WTC11 (cell line): Measurements from ENCODE around the gene KCNK4. TPM values are rescaled to one million over a fixed set of nuclear protein-coding genes. Genes with fewer than 3 reads are reported as not detected.

Experiments used
- ATAC-seq: fragments of 200-7000 bp; cut with Tn5 transposase; 2 replicates; pipeline ENCODE4 v1.10.0; 2021; ENCODE audit warnings: mild to moderate bottlenecking, moderate library complexity
- CTCF ChIA-PET: fragments of 300-600 bp; sonication (Branson Sonifier 250); formaldehyde crosslinking; loops from one replicate; lab custom pipeline; 2021; ENCODE audit warnings: antibody characterized with exemption; lab: Charles Lee
- POLR2A ChIA-PET: fragments of 350-600 bp; sonication (Branson Sonifier 250); formaldehyde crosslinking; loops from one replicate; lab custom pipeline; 2021; ENCODE audit warnings: antibody characterized with exemption; lab: Charles Lee
- DNase-seq: peaks from one replicate; pipeline ENCODE4 v3.0.0; 2021; ENCODE audit warnings: low spot score
- H3K27ac Mint-ChIP-seq: 2 replicates; pipeline ENCODE4 v1.8.0; 2021; ENCODE audit warnings: mixed read lengths
- H3K27me3 Mint-ChIP-seq: 2 replicates; pipeline ENCODE4 v1.8.0; 2021; ENCODE audit warnings: low read depth, mild to moderate bottlenecking, moderate library complexity, mixed read lengths
- H3K36me3 Mint-ChIP-seq: 2 replicates; pipeline ENCODE4 v1.8.0; 2021; ENCODE audit warnings: mixed read lengths
- H3K4me1 Mint-ChIP-seq: 2 replicates; pipeline ENCODE4 v1.8.0; 2022; ENCODE audit warnings: mixed read lengths
- H3K4me3 Mint-ChIP-seq: 2 replicates; pipeline ENCODE4 v1.8.0; 2021; ENCODE audit warnings: mild to moderate bottlenecking, moderate library complexity, mixed read lengths
- H3K9me3 Mint-ChIP-seq: 2 replicates; pipeline ENCODE4 v1.8.0; 2021; ENCODE audit warnings: mixed read lengths
- ARID4B ChIP-seq: sonication (generic); formaldehyde crosslinking; IDR thresholded peaks from 2 replicates; pipeline ENCODE4 v1.8.0; 2023; ENCODE audit warnings: missing genetic modification reagents, mild to moderate bottlenecking, borderline replicate concordance
- ATF6 ChIP-seq: sonication (generic); formaldehyde crosslinking; IDR thresholded peaks from 2 replicates; pipeline ENCODE4 v1.8.1; 2023; ENCODE audit warnings: mild to moderate bottlenecking, missing genetic modification reagents
- GTF2I ChIP-seq: fragments of 250-450 bp; sonication (Bioruptor Pico); conservative IDR thresholded peaks from 2 replicates; pipeline ENCODE4 v1.4.0; 2021; ENCODE audit warnings: mild to moderate bottlenecking
- HMGXB4 ChIP-seq: sonication (generic); formaldehyde crosslinking; IDR thresholded peaks from 2 replicates; pipeline ENCODE4 v1.8.1; 2023; ENCODE audit warnings: mild to moderate bottlenecking, moderate library complexity, missing genetic modification reagents
- MAX ChIP-seq: sonication (generic); formaldehyde crosslinking; IDR thresholded peaks from 2 replicates; pipeline ENCODE4 v1.8.0; 2022; ENCODE audit warnings: mild to moderate bottlenecking, missing genetic modification reagents
- MLX ChIP-seq: sonication (generic); formaldehyde crosslinking; IDR thresholded peaks from 2 replicates; pipeline ENCODE4 v1.8.1; 2023; ENCODE audit warnings: mild to moderate bottlenecking, missing genetic modification reagents, moderate library complexity
- MXD4 ChIP-seq: fragments of 250-450 bp; sonication (Bioruptor Pico); IDR thresholded peaks from 2 replicates; pipeline ENCODE4 v1.8.0; 2021; ENCODE audit warnings: mild to moderate bottlenecking, moderate library complexity, borderline replicate concordance
- NR2C2 ChIP-seq: sonication (generic); formaldehyde crosslinking; IDR thresholded peaks from 2 replicates; pipeline ENCODE4 v1.8.0; 2022; ENCODE audit warnings: mild to moderate bottlenecking, missing genetic modification reagents
- PRDM15 ChIP-seq: sonication (generic); formaldehyde crosslinking; IDR thresholded peaks from 2 replicates; pipeline ENCODE4 v1.8.0; 2022; ENCODE audit warnings: missing genetic modification reagents
- TEAD1 ChIP-seq: sonication (generic); formaldehyde crosslinking; IDR thresholded peaks from 2 replicates; pipeline ENCODE4 v1.8.0; 2022; ENCODE audit warnings: mild to moderate bottlenecking, missing genetic modification reagents
- TP53 ChIP-seq: sonication (generic); formaldehyde crosslinking; IDR thresholded peaks from 2 replicates; pipeline ENCODE4 v1.8.1; 2023; ENCODE audit warnings: mild to moderate bottlenecking, missing genetic modification reagents
- ZNF281 ChIP-seq: sonication (generic); formaldehyde crosslinking; IDR thresholded peaks from 2 replicates; pipeline ENCODE4 v1.8.0; 2023; ENCODE audit warnings: mild to moderate bottlenecking, missing genetic modification reagents
- ZNF317 ChIP-seq: sonication (generic); formaldehyde crosslinking; IDR thresholded peaks from 2 replicates; pipeline ENCODE4 v1.8.1; 2023; ENCODE audit warnings: low read depth, mild to moderate bottlenecking, moderate library complexity, missing genetic modification reagents, borderline replicate concordance
- total RNA-seq: library from RNA; stranded (reverse); gene quantifications from 3 replicates; pipeline ENCODE4 v1.2.3, GENCODE V29; 2021

The KCNK4 gene
- total RNA-seq, 1 experiment from 2014 or later: 0.74 TPM

- TF ChIP-seq ARID4B (CRISPR knock-in tag) (no peak), MXD4 (CRISPR knock-in tag) (no peak), MAX (no peak), TP53 (no peak)
These were observed 53.7 kb downstream of the KCNK4 start (continued) for GRCh38 chr11:64344787-64345186.

- Mint-ChIP-seq H3K27ac (no peak overlapping the region), H3K4me1 (peaks cover 8% of the 10 kb centered on the region; the same call in 1 of the 2 replicates), H3K36me3 (no peaks in the 10 kb centered on the region), H3K4me3 (no peak overlapping the region), H3K27me3 (no peaks in the 10 kb centered on the region), H3K9me3 (no peaks in the 10 kb centered on the region)
- no peak for DNase-seq
- POLR2A ChIA-PET: interaction anchor here (0.6 kb wide), 1 partner anchor 283 kb away, joined by 3 read pairs; no protein-coding TSS in a partner anchor
- ATAC-seq: no peak
- CTCF ChIA-PET: interaction anchor here (0.7 to 13.9 kb wide), 4 partner anchors 6 to 302 kb away, joined by 3 to 437 read pairs (median 4); no protein-coding TSS in a partner anchor
- TF ChIP-seq ATF6 (CRISPR knock-in tag): no peak
- TF ChIP-seq ZNF317 (CRISPR knock-in tag): no peak
- no peak for TF ChIP-seq GTF2I
- TF ChIP-seq MLX: no peak
- TF ChIP-seq ARID4B (CRISPR knock-in tag): no peak
- TF ChIP-seq HMGXB4 (CRISPR knock-in tag): no peak
- no peak for TF ChIP-seq NR2C2 (CRISPR knock-in tag)
- TF ChIP-seq PRDM15 (CRISPR knock-in tag): no peak
- TF ChIP-seq TEAD1 (CRISPR knock-in tag): no peak
- TF ChIP-seq ZNF281: no peak
These were observed 56.2 kb downstream of the KCNK4 start for GRCh38 chr11:64347193-64347867.
